ENCODE data around the gene ADISSP.

Gene ADISSP

GRCh38 chr20:3734111-3734843 lies 33.3 kb downstream of the ADISSP start:
- DNase-seq, result no peak

GRCh38 chr20:3733119-3733995 lies 34.2 kb downstream of the ADISSP start:
- no peak for DNase-seq

GRCh38 chr20:3732327-3733118 lies 35.0 kb downstream of the ADISSP start, which contains the start of gene HSPA12B:
TSS of gene HSPA12B (plus strand) at chr20:3732685. CDS start at chr20:3738675, 5,990 bp downstream.
- DNase-seq, result no peak

GRCh38 chr20:3731944-3732326 lies 35.6 kb downstream of the ADISSP start:
- DNase-seq, result no peak

GRCh38 chr20:3730803-3731672 lies 36.5 kb downstream of the ADISSP start:
- DNase-seq, result no peak

GRCh38 chr20:3729811-3730540 lies 37.6 kb downstream of the ADISSP start:
- DNase-seq, result no peak

GRCh38 chr20:3729378-3729777 lies 38.2 kb downstream of the ADISSP start:
- DNase-seq, result no peak

GRCh38 chr20:3728876-3729275 lies 38.7 kb downstream of the ADISSP start:
- DNase-seq, result no peak

GRCh38 chr20:3728354-3728753 lies 39.2 kb downstream of the ADISSP start:
- no peak for DNase-seq

- DNase-seq, result no peak
These were observed 40.0 kb downstream of the ADISSP start for GRCh38 chr20:3727401-3728021.

GRCh38 chr20:3724356-3724755 lies 43.2 kb downstream of the ADISSP start:
- DNase-seq, result no peak

- no peak for DNase-seq
These were observed 44.3 kb downstream of the ADISSP start for GRCh38 chr20:3723284-3723683.

- no peak for DNase-seq
These were observed 45.6 kb downstream of the ADISSP start for GRCh38 chr20:3721912-3722311.

- DNase-seq, result no peak
These were observed 46.9 kb downstream of the ADISSP start for GRCh38 chr20:3720626-3721025.

- DNase-seq, result no peak
These were observed 47.5 kb downstream of the ADISSP start for GRCh38 chr20:3720068-3720467.

- no peak for DNase-seq
These were observed 48.5 kb downstream of the ADISSP start for GRCh38 chr20:3719046-3719445.

- DNase-seq, result peak; percentile 34
These were observed 51.2 kb downstream of the ADISSP start for GRCh38 chr20:3716195-3716834.

- DNase-seq, result no peak
These were observed 53.5 kb downstream of the ADISSP start for GRCh38 chr20:3714092-3714491.

GRCh38 chr20:3712279-3712873 lies 55.2 kb downstream of the ADISSP start, which contains the start of gene SIGLEC1:
TSS of gene SIGLEC1 (minus strand) at chr20:3712600. CDS start at chr20:3707128, 5,472 bp downstream.
- DNase-seq, result no peak

GRCh38 chr20:3711484-3711941 lies 56.0 kb downstream of the ADISSP start:
- DNase-seq, result no peak

All from kidney glomerular epithelial cell (primary cell).